ENCODE results near the gene LETMD1. TPM values are rescaled to one million over a fixed set of nuclear protein-coding genes. Genes with fewer than 3 reads are reported as not detected.
A peak's percentile ranks its signal among the peaks of the same experiment; 100 is the strongest.

Gene LETMD1
- total and polyA plus RNA-seq, 2 donors (not counting 1 experiment from before 2014, with no cell fraction given), result 94.7 to 101 TPM

- WGBS (ENCODE audit: insufficient coverage), result 45% methylated on average over 3 of the region's 4 CpGs
- no peaks in the 10 kb centered on the region for H3K27me3 ChIP-seq (replicated peaks in 1 of 4; ENCODE audit: control extremely low read depth in 1 of 4, control insufficient read depth in 3 of 4, insufficient read depth in 4 of 4, low read length in 3 of 4)
- H3K9me3 ChIP-seq (ENCODE audit: control extremely low read depth in 1 of 3, control insufficient read depth in 2 of 3, insufficient read depth in 1 of 3, low read length in 2 of 3), result no peaks in the 10 kb centered on the region
- H3K4me1 Mint-ChIP-seq, result peaks cover 26% of the 10 kb centered on the region
- CTCF ChIA-PET, result interaction anchor here (1.7 kb wide), 1 partner anchor 289 kb away, joined by 4 read pairs; no protein-coding TSS in a partner anchor
- no peaks in the 10 kb centered on the region for H3K9me3 Mint-ChIP-seq (ENCODE audit: insufficient read depth)
- intact Hi-C loops (cut with micrococcal nuclease), result no loop called here
- H3K4me2 ChIP-seq (replicated peaks; ENCODE audit: low read depth, low read length, poor library complexity, severe bottlenecking), result no peak overlapping the region
- DNase-seq (no peak), ATAC-seq (ENCODE audit: low read depth) (no peak)
- H3K36me3 ChIP-seq (replicated peaks in 1 of 2; ENCODE audit: control extremely low read depth in 1 of 2, control insufficient read depth in 1 of 2, extremely low read depth in 1 of 2, insufficient read depth in 2 of 2, low read length in 1 of 2), result peaks cover 1 to 30% of the 10 kb centered on the region in 2 experiments
- POLR2A ChIA-PET, result no interaction called here
- TF ChIP-seq, protein P1, sequence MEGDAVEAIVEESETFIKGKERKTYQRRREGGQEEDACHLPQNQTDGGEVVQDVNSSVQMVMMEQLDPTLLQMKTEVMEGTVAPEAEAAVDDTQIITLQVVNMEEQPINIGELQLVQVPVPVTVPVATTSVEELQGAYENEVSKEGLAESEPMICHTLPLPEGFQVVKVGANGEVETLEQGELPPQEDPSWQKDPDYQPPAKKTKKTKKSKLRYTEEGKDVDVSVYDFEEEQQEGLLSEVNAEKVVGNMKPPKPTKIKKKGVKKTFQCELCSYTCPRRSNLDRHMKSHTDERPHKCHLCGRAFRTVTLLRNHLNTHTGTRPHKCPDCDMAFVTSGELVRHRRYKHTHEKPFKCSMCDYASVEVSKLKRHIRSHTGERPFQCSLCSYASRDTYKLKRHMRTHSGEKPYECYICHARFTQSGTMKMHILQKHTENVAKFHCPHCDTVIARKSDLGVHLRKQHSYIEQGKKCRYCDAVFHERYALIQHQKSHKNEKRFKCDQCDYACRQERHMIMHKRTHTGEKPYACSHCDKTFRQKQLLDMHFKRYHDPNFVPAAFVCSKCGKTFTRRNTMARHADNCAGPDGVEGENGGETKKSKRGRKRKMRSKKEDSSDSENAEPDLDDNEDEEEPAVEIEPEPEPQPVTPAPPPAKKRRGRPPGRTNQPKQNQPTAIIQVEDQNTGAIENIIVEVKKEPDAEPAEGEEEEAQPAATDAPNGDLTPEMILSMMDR (IDR thresholded peaks at IDR 0.05), result no peak
- no peak for TF ChIP-seq EZH2 (IDR thresholded peaks at IDR 0.05; ENCODE audit: borderline replicate concordance, insufficient read depth, low read depth, low read length, poor library complexity, severe bottlenecking)
- no peaks in the 10 kb centered on the region for H3K27me3 Mint-ChIP-seq
- H3K4me1 ChIP-seq (ENCODE audit: control insufficient read depth in 2 of 2, insufficient read depth in 2 of 2, low read length in 2 of 2), result peaks cover 18 to 22% of the 10 kb centered on the region in 2 donors
- H3K9ac ChIP-seq (ENCODE audit: low read length), result no peak overlapping the region
- no peak overlapping the region for H3K4me3 Mint-ChIP-seq
- H3K4me3 ChIP-seq (ENCODE audit: control extremely low read depth in 1 of 5, extremely low read depth in 1 of 5, insufficient read depth in 1 of 5, low read depth in 2 of 5, low read length in 4 of 5), result no peak overlapping the region
- H3K79me2 ChIP-seq (ENCODE audit: control insufficient read depth, insufficient read depth, low read length), result peaks cover 7% of the 10 kb centered on the region
- H4K20me1 ChIP-seq (ENCODE audit: control insufficient read depth, insufficient read depth, low read length, poor library complexity, severe bottlenecking), result no peaks in the 10 kb centered on the region
- H3K27ac ChIP-seq (ENCODE audit: low read length in 2 of 2), result no peak overlapping the region
- H2AFZ ChIP-seq (ENCODE audit: insufficient read depth, low read depth, low read length, poor library complexity, severe bottlenecking), result no peak overlapping the region
- H3K27ac Mint-ChIP-seq, result peak overlapping the region; percentile 0
Measured at GRCh38 chr12:51051787-51052186, 3.7 kb downstream of the LETMD1 start.

DNA sequence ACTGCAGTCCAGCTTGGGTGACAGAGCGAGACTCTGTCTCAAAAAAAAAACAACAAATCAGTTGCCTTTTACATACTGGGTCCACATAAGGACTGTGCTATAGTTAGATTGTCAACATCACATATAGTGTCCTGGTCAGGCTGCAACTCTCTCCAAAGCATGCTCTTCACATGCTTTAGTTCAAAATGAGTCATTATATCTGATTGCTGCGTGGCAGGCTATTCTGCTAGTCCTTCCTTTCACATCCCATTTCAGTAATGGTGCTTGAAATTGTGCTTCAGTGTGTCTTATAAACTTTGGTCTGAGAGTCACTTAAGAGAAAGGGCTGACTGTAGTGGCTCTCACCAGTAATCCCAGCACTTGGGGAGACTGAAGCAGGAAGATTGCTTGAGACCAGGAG is 6.9 kb downstream of the LETMD1 start:
- CTCF ChIA-PET, result no interaction called here

More for the DNA sequence above, 6.9 kb downstream of the LETMD1 start:
- Histone ChIP-seq H3K9me3 (ENCODE audit: control extremely low read depth in 1 of 3, control insufficient read depth in 2 of 3, insufficient read depth in 1 of 3, low read length in 2 of 3) (no peaks in the 10 kb centered on the region), H3K4me2 (replicated peaks; ENCODE audit: low read depth, low read length, poor library complexity, severe bottlenecking) (no peak overlapping the region), H4K20me1 (ENCODE audit: control insufficient read depth, insufficient read depth, low read length, poor library complexity, severe bottlenecking) (no peaks in the 10 kb centered on the region), H3K4me1 (ENCODE audit: control insufficient read depth in 2 of 2, insufficient read depth in 2 of 2, low read length in 2 of 2) (no peaks in the 10 kb centered on the region), H3K36me3 (replicated peaks in 1 of 2; ENCODE audit: control extremely low read depth in 1 of 2, control insufficient read depth in 1 of 2, extremely low read depth in 1 of 2, insufficient read depth in 2 of 2, low read length in 1 of 2) (peaks cover 1 to 59% of the 10 kb centered on the region in 2 experiments), H3K27me3 (replicated peaks in 1 of 4; ENCODE audit: control extremely low read depth in 1 of 4, control insufficient read depth in 3 of 4, insufficient read depth in 4 of 4, low read length in 3 of 4) (no peaks in the 10 kb centered on the region), H3K27ac (ENCODE audit: low read length in 2 of 2) (no peak overlapping the region), H3K9ac (ENCODE audit: low read length) (no peak overlapping the region), H3K79me2 (ENCODE audit: control insufficient read depth, insufficient read depth, low read length) (no peaks in the 10 kb centered on the region), H2AFZ (ENCODE audit: insufficient read depth, low read depth, low read length, poor library complexity, severe bottlenecking) (no peak overlapping the region), H3K4me3 (ENCODE audit: control extremely low read depth in 1 of 5, extremely low read depth in 1 of 5, insufficient read depth in 1 of 5, low read depth in 2 of 5, low read length in 4 of 5) (no peak overlapping the region)
- 100% methylated on average over 1 of the region's 2 CpGs for WGBS (ENCODE audit: insufficient coverage)
- intact Hi-C loops (cut with micrococcal nuclease), result no loop called here
- H3K27ac Mint-ChIP-seq, result no peak overlapping the region
- no peaks in the 10 kb centered on the region for H3K27me3 Mint-ChIP-seq
- H3K4me1 Mint-ChIP-seq, result peaks cover 2% of the 10 kb centered on the region
- ATAC-seq (ENCODE audit: low read depth), result no peak
- POLR2A ChIA-PET, result no interaction called here
- no peaks in the 10 kb centered on the region for H3K9me3 Mint-ChIP-seq (ENCODE audit: insufficient read depth)
- DNase-seq, result no peak
- no peak overlapping the region for H3K4me3 Mint-ChIP-seq
- TF ChIP-seq, protein P1 (IDR thresholded peaks at IDR 0.05), result no peak
- no peak for TF ChIP-seq EZH2 (IDR thresholded peaks at IDR 0.05; ENCODE audit: borderline replicate concordance, insufficient read depth, low read depth, low read length, poor library complexity, severe bottlenecking)

All from B cell (primary cell).